Stimulated activated CD8-positive, alpha-beta memory T cell treated with anti-CD3 and anti-CD28 coated beads, Interleukin-12 subunit alpha, Interleukin-12 subunit beta, amount 100 ng/mL, for 4 hours (primary cell): ENCODE measurements around the gene SLU7.

Experiments used
- DNase-seq: peaks from one replicate; pipeline ENCODE4 v3.0.0-alpha.2; 2020; ENCODE audit warnings: low read depth

The SLU7 gene

GRCh38 chr5:160418561-160419457 is at the start of gene SLU7:
TSS of gene SLU7 (minus strand) at chr5:160419081. CDS start at chr5:160415294, 3,787 bp downstream.
- peak; percentile 88 for DNase-seq

GRCh38 chr5:160468363-160468975 is 49.6 kb upstream of the SLU7 start:
- no peak for DNase-seq

GRCh38 chr5:160467555-160468362 is 48.9 kb upstream of the SLU7 start:
- DNase-seq, result peak; percentile 76

GRCh38 chr5:160466889-160467554 is 48.1 kb upstream of the SLU7 start:
- DNase-seq, result no peak

GRCh38 chr5:160466116-160466515 is 47.2 kb upstream of the SLU7 start:
- DNase-seq, result no peak

- DNase-seq, result no peak
Measured at GRCh38 chr5:160464466-160464797, 45.6 kb upstream of the SLU7 start.

- no peak for DNase-seq
Measured at GRCh38 chr5:160463740-160464465, 45.0 kb upstream of the SLU7 start.

- no peak for DNase-seq
Measured at GRCh38 chr5:160463227-160463626, 44.3 kb upstream of the SLU7 start.

- no peak for DNase-seq
Measured at GRCh38 chr5:160462167-160462566, 43.3 kb upstream of the SLU7 start.

GRCh38 chr5:160461378-160461777 is 42.5 kb upstream of the SLU7 start:
- DNase-seq, result no peak

GRCh38 chr5:160460377-160461049 is 41.6 kb upstream of the SLU7 start:
- no peak for DNase-seq

- no peak for DNase-seq
Measured at GRCh38 chr5:160458806-160459800, 40.2 kb upstream of the SLU7 start.

GRCh38 chr5:160457252-160457651 is 38.4 kb upstream of the SLU7 start:
- DNase-seq, result no peak

GRCh38 chr5:160456480-160457177 is 37.7 kb upstream of the SLU7 start:
- no peak for DNase-seq

- no peak for DNase-seq
Measured at GRCh38 chr5:160455600-160455999, 36.7 kb upstream of the SLU7 start.

- no peak for DNase-seq
Measured at GRCh38 chr5:160453751-160454150, 34.9 kb upstream of the SLU7 start.

- DNase-seq, result no peak
Measured at GRCh38 chr5:160452795-160453194, 33.9 kb upstream of the SLU7 start.

GRCh38 chr5:160452036-160452435 is 33.2 kb upstream of the SLU7 start:
- no peak for DNase-seq

- DNase-seq, result no peak
Measured at GRCh38 chr5:160451281-160451680, 32.4 kb upstream of the SLU7 start.
